Activated CD4-positive, alpha-beta T cell treated with anti-CD3 and anti-CD28 coated beads, Interleukin-2, Interleukin-6, amounts not matched to agents 100 ng/mL and 50 ng/mL, durations not matched to agents 16 hours and 8 hours (primary cell): ENCODE data around the gene HMBS.
"Not testable (repeated sequence)": the region's sequence is repeated elsewhere in the genome, so short reads cannot be mapped to it uniquely, and the experiment has no call there.

Source experiments
- DNase-seq: peaks from one replicate; pipeline ENCODE4 v3.0.0-alpha.2; 2020

HMBS gene

GRCh38 chr11:119121811-119122124 is 37.1 kb downstream of the HMBS start:
- no peak for DNase-seq

GRCh38 chr11:119125821-119126220 is 41.1 kb downstream of the HMBS start:
- no peak for DNase-seq

GRCh38 chr11:119126675-119127268 is 42.1 kb downstream of the HMBS start:
- no peak for DNase-seq

- no peak for DNase-seq
Observed at GRCh38 chr11:119130662-119131061, 46.0 kb downstream of the HMBS start.

- DNase-seq = no peak
Observed at GRCh38 chr11:119134389-119134978, 49.8 kb downstream of the HMBS start.

GRCh38 chr11:119139276-119139675 is 54.6 kb downstream of the HMBS start:
- not testable (repeated sequence) for DNase-seq
